Tibial nerve (tissue), 3 donors: Measurements from ENCODE around the gene RHEB.

Source experiments
- CTCF ChIP-seq, 5 experiments: fragments of 200-600 bp in 3 of 5; fragments of 450-650 bp in 2 of 5; sonication (generic) in 3 of 5; IDR thresholded peaks; one replicate each; pipeline ENCODE4 v1.5.1; 2016 to 2019; ENCODE audit warnings: antibody characterized with exemption in 5 of 5, mild to moderate bottlenecking in 3 of 5, moderate library complexity in 2 of 5
- POLR2A ChIP-seq, 2 donors: fragments of 450-650 bp; IDR thresholded peaks; one replicate each; pipeline ENCODE4 v1.6.1; 2017; ENCODE audit warnings: antibody characterized with exemption in 2 of 2, mild to moderate bottlenecking in 2 of 2, moderate library complexity in 2 of 2

- TF ChIP-seq CTCF (IDR thresholded peaks at IDR 0.05), result no peak
- no peak for TF ChIP-seq POLR2A (IDR thresholded peaks at IDR 0.05)
Measured at GRCh38 chr7:151426904-151427704, 92.6 kb downstream of the RHEB start.
